Memory B cell (primary cell): ENCODE measurements around the gene SMPX.
A peak's percentile ranks its signal among the peaks of the same experiment; 100 is the strongest.

Experiments used
- ATAC-seq: fragments of 150-1000 bp; cut with Tn5 transposase; 2 replicates; pipeline ENCODE4 v1.10.0; 2021; ENCODE audit warnings: low read depth, mild to moderate bottlenecking, moderate library complexity
- DNase-seq, 2 donors: peaks; one replicate each; pipeline ENCODE4 v3.0.0; 2022; ENCODE audit warnings: low spot score in 2 of 2
- H3K27ac Mint-ChIP-seq: one replicate; pipeline ENCODE4 v1.8.0; 2022; ENCODE audit warnings: mild to moderate bottlenecking, moderate library complexity, mixed read lengths
- H3K27me3 Mint-ChIP-seq: one replicate; pipeline ENCODE4 v1.8.0; 2022; ENCODE audit warnings: mixed read lengths
- H3K36me3 Mint-ChIP-seq: one replicate; pipeline ENCODE4 v1.8.0; 2022; ENCODE audit warnings: mild to moderate bottlenecking, mixed read lengths
- H3K4me1 Mint-ChIP-seq: one replicate; pipeline ENCODE4 v1.8.0; 2022; ENCODE audit warnings: mixed read lengths
- H3K4me3 Mint-ChIP-seq: one replicate; pipeline ENCODE4 v1.8.0; 2022; ENCODE audit warnings: mild to moderate bottlenecking, moderate library complexity, mixed read lengths
- H3K9me3 Mint-ChIP-seq: one replicate; pipeline ENCODE4 v1.8.0; 2022; ENCODE audit warnings: mixed read lengths

SMPX gene

GRCh38 chrX:21715825-21716224 is 42.1 kb downstream of the SMPX start:
- ATAC-seq (no peak), DNase-seq (no peak)
- Mint-ChIP-seq H3K27ac (no peak overlapping the region), H3K9me3 (no peaks in the 10 kb centered on the region), H3K27me3 (no peaks in the 10 kb centered on the region), H3K4me3 (no peak overlapping the region), H3K36me3 (no peaks in the 10 kb centered on the region), H3K4me1 (no peaks in the 10 kb centered on the region)

GRCh38 chrX:21715337-21715736 is 42.6 kb downstream of the SMPX start:
- H3K27ac Mint-ChIP-seq, result no peak overlapping the region
- DNase-seq (no peak), ATAC-seq (no peak)
- H3K4me1 Mint-ChIP-seq, result no peaks in the 10 kb centered on the region
- H3K9me3 Mint-ChIP-seq, result no peaks in the 10 kb centered on the region
- no peaks in the 10 kb centered on the region for H3K27me3 Mint-ChIP-seq
- H3K36me3 Mint-ChIP-seq, result no peaks in the 10 kb centered on the region
- H3K4me3 Mint-ChIP-seq, result no peak overlapping the region

GRCh38 chrX:21711848-21712197 is 46.1 kb downstream of the SMPX start:
- no peaks in the 10 kb centered on the region for H3K9me3 Mint-ChIP-seq
- no peak overlapping the region for H3K27ac Mint-ChIP-seq
- DNase-seq (no peak), ATAC-seq (no peak)
- no peaks in the 10 kb centered on the region for H3K4me1 Mint-ChIP-seq
- H3K27me3 Mint-ChIP-seq, result no peaks in the 10 kb centered on the region
- no peaks in the 10 kb centered on the region for H3K36me3 Mint-ChIP-seq
- H3K4me3 Mint-ChIP-seq, result no peak overlapping the region

GRCh38 chrX:21711129-21711847 is 46.6 kb downstream of the SMPX start:
- Mint-ChIP-seq H3K4me3 (no peak overlapping the region), H3K27ac (no peak overlapping the region), H3K9me3 (no peaks in the 10 kb centered on the region), H3K27me3 (no peaks in the 10 kb centered on the region), H3K4me1 (no peaks in the 10 kb centered on the region), H3K36me3 (no peaks in the 10 kb centered on the region)
- DNase-seq (no peak), ATAC-seq (no peak)

GRCh38 chrX:21708116-21708515 is 49.8 kb downstream of the SMPX start:
- Mint-ChIP-seq H3K4me3 (no peak overlapping the region), H3K36me3 (no peaks in the 10 kb centered on the region), H3K9me3 (no peaks in the 10 kb centered on the region), H3K4me1 (no peaks in the 10 kb centered on the region), H3K27me3 (no peaks in the 10 kb centered on the region), H3K27ac (no peak overlapping the region)
- DNase-seq, result no peak
- no peak for ATAC-seq

- no peaks in the 10 kb centered on the region for H3K36me3 Mint-ChIP-seq
- H3K27ac Mint-ChIP-seq, result no peak overlapping the region
- no peaks in the 10 kb centered on the region for H3K9me3 Mint-ChIP-seq
- no peaks in the 10 kb centered on the region for H3K4me1 Mint-ChIP-seq
- no peaks in the 10 kb centered on the region for H3K27me3 Mint-ChIP-seq
- ATAC-seq, result no peak
- no peak for DNase-seq
- H3K4me3 Mint-ChIP-seq, result no peak overlapping the region
Measured at GRCh38 chrX:21705225-21705624, 52.7 kb downstream of the SMPX start.

GRCh38 chrX:21702725-21703124 is 55.2 kb downstream of the SMPX start:
- DNase-seq, result no peak
- Mint-ChIP-seq H3K4me3 (no peak overlapping the region), H3K4me1 (peaks cover 9% of the 10 kb centered on the region), H3K36me3 (no peaks in the 10 kb centered on the region), H3K27me3 (no peaks in the 10 kb centered on the region), H3K9me3 (no peaks in the 10 kb centered on the region), H3K27ac (no peak overlapping the region)
- ATAC-seq, result no peak

- ATAC-seq (no peak), DNase-seq (no peak)
- no peaks in the 10 kb centered on the region for H3K27me3 Mint-ChIP-seq
- H3K36me3 Mint-ChIP-seq, result no peaks in the 10 kb centered on the region
- no peak overlapping the region for H3K4me3 Mint-ChIP-seq
- H3K4me1 Mint-ChIP-seq, result peaks cover 9% of the 10 kb centered on the region
- no peaks in the 10 kb centered on the region for H3K9me3 Mint-ChIP-seq
- no peak overlapping the region for H3K27ac Mint-ChIP-seq
Measured at GRCh38 chrX:21700967-21701366, 56.9 kb downstream of the SMPX start.

- no peaks in the 10 kb centered on the region for H3K36me3 Mint-ChIP-seq
- no peak overlapping the region for H3K4me3 Mint-ChIP-seq
- DNase-seq (no peak), ATAC-seq (no peak)
- no peaks in the 10 kb centered on the region for H3K9me3 Mint-ChIP-seq
- no peaks in the 10 kb centered on the region for H3K27me3 Mint-ChIP-seq
- H3K27ac Mint-ChIP-seq, result no peak overlapping the region
- H3K4me1 Mint-ChIP-seq, result peaks cover 9% of the 10 kb centered on the region
Measured at GRCh38 chrX:21700275-21700674, 57.6 kb downstream of the SMPX start.

- Mint-ChIP-seq H3K27me3 (no peaks in the 10 kb centered on the region), H3K4me1 (peaks cover 9% of the 10 kb centered on the region), H3K36me3 (no peaks in the 10 kb centered on the region), H3K4me3 (no peak overlapping the region), H3K27ac (no peak overlapping the region), H3K9me3 (no peaks in the 10 kb centered on the region)
- no peak for ATAC-seq
- DNase-seq, result no peak
Measured at GRCh38 chrX:21699136-21699535, 58.8 kb downstream of the SMPX start.

GRCh38 chrX:21698272-21698671 is 59.6 kb downstream of the SMPX start:
- H3K4me1 Mint-ChIP-seq, result peaks cover 9% of the 10 kb centered on the region
- H3K27me3 Mint-ChIP-seq, result no peaks in the 10 kb centered on the region
- no peaks in the 10 kb centered on the region for H3K9me3 Mint-ChIP-seq
- no peaks in the 10 kb centered on the region for H3K36me3 Mint-ChIP-seq
- peak in 1 of 2 donors; percentile 23 for DNase-seq
- H3K4me3 Mint-ChIP-seq, result peak overlapping the region; percentile 46
- peak; percentile 99 for ATAC-seq
- H3K27ac Mint-ChIP-seq, result no peak overlapping the region

GRCh38 chrX:21691512-21692018 is 66.4 kb downstream of the SMPX start:
- Mint-ChIP-seq H3K36me3 (no peaks in the 10 kb centered on the region), H3K4me1 (no peaks in the 10 kb centered on the region), H3K27ac (no peak overlapping the region), H3K27me3 (no peaks in the 10 kb centered on the region), H3K4me3 (no peak overlapping the region), H3K9me3 (no peaks in the 10 kb centered on the region)
- ATAC-seq (no peak), DNase-seq (no peak)

- Mint-ChIP-seq H3K27ac (no peak overlapping the region), H3K4me3 (no peak overlapping the region), H3K27me3 (peaks cover 2% of the 10 kb centered on the region), H3K9me3 (no peaks in the 10 kb centered on the region), H3K4me1 (no peaks in the 10 kb centered on the region), H3K36me3 (no peaks in the 10 kb centered on the region)
- no peak for ATAC-seq
- no peak for DNase-seq
Measured at GRCh38 chrX:21683941-21684340, 74.0 kb downstream of the SMPX start.

GRCh38 chrX:21678048-21678612 is 79.8 kb downstream of the SMPX start:
- Mint-ChIP-seq H3K36me3 (no peaks in the 10 kb centered on the region), H3K27ac (no peak overlapping the region)

GRCh38 chrX:21675931-21676330 is 82.0 kb downstream of the SMPX start:
- Mint-ChIP-seq H3K4me1 (peaks cover 5% of the 10 kb centered on the region), H3K9me3 (peaks cover 2% of the 10 kb centered on the region), H3K4me3 (no peak overlapping the region), H3K27ac (no peak overlapping the region), H3K27me3 (peaks cover 4% of the 10 kb centered on the region), H3K36me3 (no peaks in the 10 kb centered on the region)
- DNase-seq (no peak), ATAC-seq (no peak)

More at GRCh38 chrX:21678048-21678612, 79.8 kb downstream of the SMPX start:
- H3K27me3 Mint-ChIP-seq, result peaks cover 6% of the 10 kb centered on the region
- H3K4me3 Mint-ChIP-seq, result no peak overlapping the region
- no peak for ATAC-seq
- peaks cover 2% of the 10 kb centered on the region for H3K9me3 Mint-ChIP-seq
- no peak for DNase-seq
- H3K4me1 Mint-ChIP-seq, result peaks cover 5% of the 10 kb centered on the region
